Epithelial cell of proximal tubule (primary cell): Measurements from ENCODE around the gene KCTD2. TPM values are rescaled to one million over a fixed set of nuclear protein-coding genes. Genes with fewer than 3 reads are reported as not detected.

ENCODE experiments used
- DNase-seq: peaks from one replicate; pipeline ENCODE4 v3.0.0-alpha.2; 2011; ENCODE audit warnings: low read depth
- H3K4me3 ChIP-seq: 2 replicates; pipeline ENCODE4 v1.5.1; 2011; ENCODE audit warnings: low read depth, mild to moderate bottlenecking, low read length
- CTCF ChIP-seq: conservative IDR thresholded peaks from 2 replicates; pipeline ENCODE4 v1.5.1; 2012; ENCODE audit warnings: low read depth, mild to moderate bottlenecking, low read length
- total RNA-seq: library from RNA; depleted of rRNA; stranded (reverse); fragments of >200 nt; gene quantifications from 2 replicates; pipeline ENCODE4 v1.2.3, GENCODE V29; 2015

Gene KCTD2
- total RNA-seq, 1 donor from 2014 or later = 19.2 TPM

DNA sequence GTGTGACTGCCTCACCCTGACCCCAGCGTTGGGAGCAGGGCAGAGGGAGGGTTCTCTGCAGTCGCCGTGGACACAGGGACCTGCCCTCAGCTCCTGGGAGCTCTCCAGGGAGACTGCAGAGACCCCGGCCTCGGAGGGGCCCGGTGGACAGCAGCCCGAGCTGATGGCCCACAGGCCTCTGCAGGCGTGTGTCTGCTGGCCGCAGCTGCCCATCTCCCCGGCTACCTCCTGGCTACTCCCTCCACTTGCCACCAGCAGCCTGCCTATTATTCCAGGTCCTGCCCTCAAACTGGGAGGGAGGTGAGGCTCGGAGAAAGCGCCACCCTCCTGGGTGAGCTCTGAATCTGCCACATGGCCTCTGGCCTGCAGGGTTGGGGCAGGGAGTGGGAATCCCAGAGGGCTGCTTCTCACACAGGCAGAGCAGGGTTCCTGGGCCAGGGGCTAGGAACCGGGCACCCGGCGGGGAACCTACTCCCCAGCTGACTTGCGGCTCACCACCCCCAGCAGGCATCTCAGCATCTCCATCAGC is 47.9 kb downstream of the KCTD2 start:
- TF ChIP-seq CTCF = no peak
- no peak overlapping the region for H3K4me3 ChIP-seq
- DNase-seq = no peak

DNA sequence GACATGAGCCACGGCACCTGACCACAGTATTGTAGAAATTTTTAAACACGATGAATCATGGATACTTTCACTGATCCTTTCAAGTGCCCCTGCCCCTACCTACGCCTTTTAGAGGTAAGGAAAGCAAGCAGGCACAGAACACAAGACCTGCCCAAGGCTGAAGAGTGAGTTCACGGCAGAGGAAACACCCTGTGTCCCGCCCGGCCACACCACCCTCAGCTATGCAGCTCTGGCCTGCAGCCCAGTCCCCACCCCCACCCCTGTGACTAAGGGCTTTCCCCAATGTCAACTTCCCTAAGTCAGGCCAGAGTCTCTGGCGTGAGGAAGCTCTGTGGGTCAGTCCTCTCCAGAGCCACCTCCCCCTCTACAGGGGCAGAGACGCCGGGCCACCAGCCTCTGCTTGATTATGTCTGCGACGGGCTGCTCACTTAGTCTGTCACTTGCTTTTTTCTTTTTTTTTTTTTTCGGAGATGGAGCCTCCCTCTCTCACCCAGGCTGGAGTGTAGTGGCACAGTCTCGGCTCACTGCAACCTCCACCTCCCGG is 49.1 kb downstream of the KCTD2 start:
- no peak for DNase-seq
- no peak for TF ChIP-seq CTCF
- no peak overlapping the region for H3K4me3 ChIP-seq

DNA sequence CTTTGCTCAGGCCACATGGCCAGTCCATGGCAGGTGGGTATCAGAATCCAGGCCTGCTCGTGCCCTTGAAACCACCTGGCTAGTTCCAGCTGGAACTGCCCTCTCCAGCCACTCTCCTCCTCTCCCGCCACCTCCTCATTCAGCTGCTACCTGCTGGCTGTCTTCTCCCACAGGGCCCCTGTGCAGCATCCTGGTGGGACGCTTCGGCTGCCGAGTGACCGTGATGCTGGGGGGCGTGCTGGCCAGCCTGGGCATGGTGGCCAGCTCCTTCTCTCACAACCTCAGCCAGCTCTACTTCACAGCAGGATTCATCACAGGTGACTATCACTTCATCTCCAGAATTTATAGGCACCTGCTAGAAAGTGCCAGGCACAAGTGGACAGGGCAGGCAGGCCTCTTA is 50.8 kb downstream of the KCTD2 start:
- no peak for TF ChIP-seq CTCF
- no peak overlapping the region for H3K4me3 ChIP-seq
- no peak for DNase-seq

GRCh38 chr17:75098861-75099260 is 51.8 kb downstream of the KCTD2 start:
- TF ChIP-seq CTCF = no peak
- DNase-seq = no peak
- no peak overlapping the region for H3K4me3 ChIP-seq

- TF ChIP-seq CTCF = no peak
- no peak overlapping the region for H3K4me3 ChIP-seq
- DNase-seq = no peak
These were observed 53.0 kb downstream of the KCTD2 start for GRCh38 chr17:75099881-75100595.

DNA sequence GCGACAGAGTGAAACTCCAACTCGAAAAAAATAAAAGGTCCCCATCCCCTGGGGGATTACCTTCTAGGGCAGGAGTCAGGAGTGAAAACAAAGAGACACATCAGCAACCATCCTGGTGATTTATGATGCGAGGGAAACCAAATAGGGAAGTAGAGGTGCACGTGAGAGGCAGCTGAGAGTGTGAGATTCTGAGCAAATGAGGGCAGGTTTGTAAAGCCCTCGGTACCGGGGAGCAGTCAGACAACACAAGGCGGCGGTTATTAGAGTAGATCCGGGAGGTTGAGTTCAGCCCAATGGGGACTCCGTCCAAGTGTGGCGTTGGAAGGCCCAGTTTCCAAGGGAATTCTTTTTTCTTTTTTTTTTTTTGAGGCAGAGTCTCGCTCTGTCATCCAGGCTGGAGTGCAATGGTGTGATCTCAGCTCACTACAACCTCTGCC is 55.4 kb downstream of the KCTD2 start:
- no peak for DNase-seq
- no peak for TF ChIP-seq CTCF
- no peak overlapping the region for H3K4me3 ChIP-seq
